ENCODE results near the gene ZNF652.

The ZNF652 gene

DNA sequence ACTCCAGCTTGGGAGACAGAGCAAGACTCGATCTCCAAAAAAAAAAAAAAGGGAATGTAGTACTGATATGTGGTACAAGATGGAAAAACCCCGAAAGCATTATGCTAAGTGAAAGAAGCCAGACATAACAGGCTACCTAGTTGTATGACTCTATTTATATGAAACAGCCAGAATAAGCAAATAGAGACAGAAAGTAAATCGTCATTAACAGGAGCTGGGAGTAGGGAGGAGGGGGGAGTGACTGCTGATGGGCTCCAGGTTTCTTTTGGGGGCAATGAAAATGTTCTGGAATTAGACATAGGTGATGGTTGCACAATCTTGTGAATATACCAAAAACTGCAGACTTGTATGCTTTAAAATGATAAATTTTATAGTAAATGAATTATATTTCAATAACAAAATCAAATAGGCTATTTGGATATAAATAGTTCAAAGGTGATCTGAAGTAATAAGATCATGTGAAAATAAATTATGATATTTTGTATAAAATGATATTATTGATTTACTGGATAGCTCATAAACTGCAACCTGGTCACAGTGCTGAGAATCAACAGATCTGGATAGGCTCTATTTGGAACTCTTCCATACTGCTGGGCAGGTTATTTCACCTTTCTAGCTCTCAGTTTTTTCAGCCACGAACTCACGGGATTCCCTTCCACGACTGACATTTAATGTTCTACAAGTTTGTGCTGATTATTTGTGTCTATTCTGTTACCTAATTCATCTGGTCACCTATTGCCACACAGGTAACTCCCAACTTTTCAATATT lies 27.1 kb downstream of the ZNF652 start:
- Histone ChIP-seq H3K4me1 (ENCODE audit: control insufficient read depth, insufficient read depth, low read length) (peaks cover 8% of the 10 kb centered on the region), H3K9me3 (ENCODE audit: control insufficient read depth, low read length) (no peaks in the 10 kb centered on the region), H3K27me3 (replicated peaks; ENCODE audit: control insufficient read depth, insufficient read depth, low read length) (no peaks in the 10 kb centered on the region), H3K9ac (ENCODE audit: low read length) (no peak overlapping the region), H3K36me3 (ENCODE audit: control insufficient read depth, insufficient read depth, low read length, severe bottlenecking) (no peaks in the 10 kb centered on the region), H3K4me3 (ENCODE audit: low read length) (no peak overlapping the region)
- DNase-seq (ENCODE audit: low read depth), result no peak

DNA sequence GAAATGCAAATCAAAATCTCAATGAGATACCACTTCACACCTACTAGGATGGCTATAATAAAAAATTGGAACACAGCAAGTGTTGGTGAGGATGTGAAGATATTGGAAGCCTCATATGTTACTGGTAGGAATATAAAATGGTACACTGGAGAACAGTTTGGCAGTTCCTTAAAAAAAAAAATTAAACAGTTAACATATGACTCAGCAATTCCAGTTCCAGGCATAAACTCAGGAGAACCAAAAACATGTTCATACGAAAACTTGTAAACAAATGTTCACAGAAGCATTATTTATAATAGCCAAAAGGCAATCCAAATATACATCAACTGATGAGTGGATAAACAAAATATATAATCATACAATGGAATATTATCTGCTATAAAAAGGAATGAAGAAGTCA lies 28.2 kb downstream of the ZNF652 start:
- peak; percentile 39 for DNase-seq (ENCODE audit: low read depth)
- Histone ChIP-seq H3K36me3 (ENCODE audit: control insufficient read depth, insufficient read depth, low read length, severe bottlenecking) (no peaks in the 10 kb centered on the region), H3K27me3 (replicated peaks; ENCODE audit: control insufficient read depth, insufficient read depth, low read length) (no peaks in the 10 kb centered on the region), H3K4me3 (ENCODE audit: low read length) (no peak overlapping the region), H3K9me3 (ENCODE audit: control insufficient read depth, low read length) (no peaks in the 10 kb centered on the region), H3K4me1 (ENCODE audit: control insufficient read depth, insufficient read depth, low read length) (peaks cover 8% of the 10 kb centered on the region), H3K9ac (ENCODE audit: low read length) (no peak overlapping the region)

DNA sequence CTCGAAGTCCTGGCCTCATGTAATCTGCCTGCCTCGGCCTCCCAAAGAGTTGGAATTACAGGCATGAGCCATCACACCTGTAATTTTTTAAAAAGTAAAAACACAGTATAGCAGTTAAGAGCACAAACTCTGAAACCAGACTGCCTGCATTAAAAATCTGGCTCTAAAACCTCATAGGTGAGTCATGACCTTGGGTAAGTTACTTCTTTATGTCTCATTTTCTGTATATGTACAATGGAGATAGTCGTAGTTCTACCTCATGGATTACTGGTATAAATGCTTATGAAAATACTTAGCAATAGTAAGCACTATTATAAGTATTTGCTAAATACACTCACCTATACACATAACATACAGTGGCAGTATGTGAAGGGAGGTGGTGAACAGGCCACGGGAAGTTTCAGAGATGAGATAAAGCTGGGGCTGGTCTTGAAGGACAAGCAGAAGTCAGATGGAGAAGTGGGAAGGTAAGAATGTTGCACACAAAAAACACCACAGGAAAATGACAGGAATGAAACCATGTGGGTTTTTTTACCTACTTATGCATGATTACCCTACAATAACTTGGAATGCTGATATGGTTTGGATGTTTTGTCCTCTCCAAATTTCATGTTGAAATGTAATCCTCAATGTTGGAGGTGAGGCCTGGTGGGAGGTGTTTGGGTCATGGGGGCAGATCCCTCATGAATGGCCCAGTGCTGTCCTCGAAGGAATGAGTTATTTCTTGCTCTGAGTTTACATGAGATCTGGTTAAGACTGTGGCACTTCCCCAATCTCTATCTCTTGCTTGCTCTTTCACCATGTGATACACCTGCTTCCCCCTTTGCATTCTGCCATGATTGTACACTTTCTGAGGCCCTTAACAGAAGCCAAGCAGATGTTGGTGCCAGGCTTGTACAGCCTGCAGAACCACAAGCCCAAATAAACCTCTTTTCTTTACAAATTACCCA lies 33.9 kb downstream of the ZNF652 start:
- DNase-seq (ENCODE audit: low read depth), result peak; percentile 7
- Histone ChIP-seq H3K4me1 (ENCODE audit: control insufficient read depth, insufficient read depth, low read length) (no peaks in the 10 kb centered on the region), H3K36me3 (ENCODE audit: control insufficient read depth, insufficient read depth, low read length, severe bottlenecking) (no peaks in the 10 kb centered on the region), H3K27me3 (replicated peaks; ENCODE audit: control insufficient read depth, insufficient read depth, low read length) (no peaks in the 10 kb centered on the region), H3K4me3 (ENCODE audit: low read length) (no peak overlapping the region), H3K9ac (ENCODE audit: low read length) (no peak overlapping the region), H3K9me3 (ENCODE audit: control insufficient read depth, low read length) (no peaks in the 10 kb centered on the region)

DNA sequence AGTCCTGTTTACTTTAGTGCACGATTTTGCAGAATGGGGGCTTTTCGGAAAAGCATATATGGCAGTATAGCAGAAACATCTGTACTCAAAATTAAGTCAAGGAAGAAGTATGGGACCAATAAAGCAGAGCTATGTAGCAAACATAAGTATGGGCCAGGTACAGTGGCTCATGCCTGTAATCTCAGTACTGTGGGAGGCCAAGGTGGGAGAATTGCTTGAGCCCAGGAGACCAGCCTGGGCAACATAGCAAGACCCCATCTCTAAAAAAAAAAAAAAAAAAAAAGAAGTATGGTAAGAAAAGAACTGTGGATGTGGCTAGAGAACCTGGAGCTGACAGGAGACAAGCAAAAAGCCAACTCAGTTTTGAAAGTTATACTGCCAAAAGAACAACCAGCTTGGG lies 36.1 kb downstream of the ZNF652 start:
- DNase-seq (ENCODE audit: low read depth), result no peak
- no peaks in the 10 kb centered on the region for H3K27me3 ChIP-seq (replicated peaks; ENCODE audit: control insufficient read depth, insufficient read depth, low read length)
- H3K9ac ChIP-seq (ENCODE audit: low read length), result no peak overlapping the region
- no peak overlapping the region for H3K4me3 ChIP-seq (ENCODE audit: low read length)
- H3K36me3 ChIP-seq (ENCODE audit: control insufficient read depth, insufficient read depth, low read length, severe bottlenecking), result no peaks in the 10 kb centered on the region
- H3K9me3 ChIP-seq (ENCODE audit: control insufficient read depth, low read length), result no peaks in the 10 kb centered on the region
- no peaks in the 10 kb centered on the region for H3K4me1 ChIP-seq (ENCODE audit: control insufficient read depth, insufficient read depth, low read length)

DNA sequence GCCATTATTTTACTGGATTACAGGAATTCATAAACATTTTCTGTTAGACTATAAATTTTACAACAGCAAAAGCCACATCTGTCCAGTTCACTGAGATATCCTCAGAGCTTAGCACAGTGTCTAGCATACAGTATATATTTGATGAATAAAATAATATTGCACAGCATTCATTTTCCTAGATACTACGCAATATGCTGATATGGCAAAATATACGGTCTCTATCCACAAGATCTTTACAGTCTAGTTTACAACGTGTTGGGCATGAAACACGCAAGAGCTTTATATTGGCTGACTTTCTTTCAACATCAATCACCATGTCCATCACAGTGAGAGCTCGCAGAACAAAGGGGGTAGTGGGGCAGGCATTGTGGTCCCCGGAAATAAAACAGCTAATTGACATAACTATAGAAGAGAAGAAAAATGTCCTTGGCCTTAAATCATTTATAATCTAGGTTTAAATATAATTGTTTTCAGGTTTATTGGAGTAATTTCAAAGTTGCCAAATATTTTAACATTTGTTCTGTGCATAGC lies 43.5 kb downstream of the ZNF652 start:
- DNase-seq (ENCODE audit: low read depth), result no peak
- H3K27me3 ChIP-seq (replicated peaks; ENCODE audit: control insufficient read depth, insufficient read depth, low read length), result no peaks in the 10 kb centered on the region
- no peaks in the 10 kb centered on the region for H3K36me3 ChIP-seq (ENCODE audit: control insufficient read depth, insufficient read depth, low read length, severe bottlenecking)
- peaks cover 17% of the 10 kb centered on the region for H3K4me1 ChIP-seq (ENCODE audit: control insufficient read depth, insufficient read depth, low read length)
- H3K9ac ChIP-seq (ENCODE audit: low read length), result no peak overlapping the region
- H3K4me3 ChIP-seq (ENCODE audit: low read length), result no peak overlapping the region
- no peaks in the 10 kb centered on the region for H3K9me3 ChIP-seq (ENCODE audit: control insufficient read depth, low read length)

DNA sequence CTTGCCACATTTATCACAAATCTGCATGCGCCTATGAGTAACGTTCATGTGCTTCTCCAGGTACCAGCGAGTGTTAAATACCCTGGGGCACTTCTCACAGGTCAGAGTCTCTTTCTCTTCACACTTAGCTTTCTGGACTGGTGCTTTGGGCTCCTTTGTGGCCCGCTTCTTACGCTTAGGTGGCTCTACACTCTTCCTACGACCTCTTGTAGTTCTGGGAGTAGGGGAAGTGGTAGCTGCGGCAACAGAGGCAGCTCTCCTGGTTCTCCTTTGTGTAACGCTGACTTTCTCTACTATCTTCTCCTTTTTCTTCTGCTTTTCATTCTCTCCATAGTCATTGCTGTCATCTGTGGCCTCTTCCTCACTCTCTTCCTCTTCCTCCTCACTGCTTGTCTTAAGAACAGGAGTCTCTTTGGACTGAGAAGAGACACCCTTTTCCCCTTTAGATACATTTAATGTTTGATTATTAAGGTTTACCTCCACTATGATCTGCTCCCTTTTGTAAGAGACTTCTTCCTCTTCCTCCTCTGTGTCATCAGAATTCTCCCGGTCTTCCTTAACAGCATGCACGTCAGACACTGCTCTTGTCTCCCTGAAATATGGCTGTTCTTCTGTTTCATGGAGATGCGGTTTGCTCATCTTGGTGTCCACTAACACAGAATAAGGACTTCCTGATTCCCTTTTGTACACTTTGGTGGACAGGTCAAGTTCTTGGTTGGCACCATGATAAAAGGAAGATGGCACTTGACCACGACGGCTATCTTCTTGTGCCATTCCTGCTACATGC lies 45.0 kb downstream of the ZNF652 start:
- no peak overlapping the region for H3K9ac ChIP-seq (ENCODE audit: low read length)
- H3K27me3 ChIP-seq (replicated peaks; ENCODE audit: control insufficient read depth, insufficient read depth, low read length), result no peaks in the 10 kb centered on the region
- H3K9me3 ChIP-seq (ENCODE audit: control insufficient read depth, low read length), result no peaks in the 10 kb centered on the region
- H3K4me1 ChIP-seq (ENCODE audit: control insufficient read depth, insufficient read depth, low read length), result peaks cover 17% of the 10 kb centered on the region
- H3K4me3 ChIP-seq (ENCODE audit: low read length), result no peak overlapping the region
- DNase-seq (ENCODE audit: low read depth), result no peak
- peaks cover 4% of the 10 kb centered on the region for H3K36me3 ChIP-seq (ENCODE audit: control insufficient read depth, insufficient read depth, low read length, severe bottlenecking)

DNA sequence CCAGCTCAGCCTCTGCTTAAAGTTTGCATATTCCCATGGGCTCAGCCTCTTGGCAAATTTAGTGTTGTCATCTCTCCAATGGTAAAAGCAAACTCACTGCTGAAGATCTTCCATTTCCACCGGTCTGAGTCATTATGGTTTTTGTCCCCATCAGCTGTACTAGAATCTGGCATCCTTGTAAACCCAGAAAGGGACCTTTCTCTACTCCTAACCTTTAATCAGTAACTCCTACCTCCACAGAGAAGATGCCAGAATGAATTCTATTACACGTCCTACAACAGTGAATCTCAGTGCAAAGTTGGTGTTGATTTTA lies 45.8 kb downstream of the ZNF652 start:
- peaks cover 17% of the 10 kb centered on the region for H3K4me1 ChIP-seq (ENCODE audit: control insufficient read depth, insufficient read depth, low read length)
- no peak for DNase-seq (ENCODE audit: low read depth)
- H3K27me3 ChIP-seq (replicated peaks; ENCODE audit: control insufficient read depth, insufficient read depth, low read length), result no peaks in the 10 kb centered on the region
- no peak overlapping the region for H3K9ac ChIP-seq (ENCODE audit: low read length)
- H3K4me3 ChIP-seq (ENCODE audit: low read length), result no peak overlapping the region
- H3K36me3 ChIP-seq (ENCODE audit: control insufficient read depth, insufficient read depth, low read length, severe bottlenecking), result peaks cover 11% of the 10 kb centered on the region
- H3K9me3 ChIP-seq (ENCODE audit: control insufficient read depth, low read length), result no peaks in the 10 kb centered on the region

DNA sequence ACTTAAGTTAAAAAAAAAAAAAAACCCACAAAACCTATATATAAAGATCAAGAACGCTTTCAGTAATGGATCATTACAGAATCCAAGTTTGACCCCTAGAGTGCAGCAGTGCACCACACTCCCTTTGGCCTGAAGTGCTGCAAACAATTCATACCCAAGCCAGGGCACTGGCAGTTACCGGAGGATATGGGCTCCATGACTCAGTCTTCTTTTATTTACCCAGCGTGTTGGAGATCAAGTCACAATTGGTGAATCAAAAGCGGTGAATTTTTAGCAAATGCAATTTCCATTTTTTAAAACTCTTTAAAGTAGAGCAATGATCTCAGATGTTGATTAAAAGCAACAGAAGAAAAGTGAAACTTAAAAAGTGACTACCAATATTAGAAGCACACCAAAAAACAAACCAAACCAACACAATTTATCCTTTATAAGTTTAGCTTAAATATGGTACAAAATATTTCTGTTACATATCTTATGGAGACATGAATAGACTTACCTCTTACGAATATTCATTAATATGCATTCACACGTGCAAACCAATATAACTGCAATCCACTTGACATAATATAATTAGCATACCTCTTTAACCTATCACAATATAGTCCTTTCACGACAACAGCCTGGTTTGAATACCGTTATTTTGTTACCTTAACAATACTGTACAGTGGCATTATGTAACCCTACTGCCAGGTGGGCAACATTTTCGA lies 46.3 kb downstream of the ZNF652 start:
- no peaks in the 10 kb centered on the region for H3K27me3 ChIP-seq (replicated peaks; ENCODE audit: control insufficient read depth, insufficient read depth, low read length)
- peaks cover 12% of the 10 kb centered on the region for H3K36me3 ChIP-seq (ENCODE audit: control insufficient read depth, insufficient read depth, low read length, severe bottlenecking)
- H3K9me3 ChIP-seq (ENCODE audit: control insufficient read depth, low read length), result no peaks in the 10 kb centered on the region
- H3K9ac ChIP-seq (ENCODE audit: low read length), result no peak overlapping the region
- peak; percentile 94 for DNase-seq (ENCODE audit: low read depth)
- peaks cover 17% of the 10 kb centered on the region for H3K4me1 ChIP-seq (ENCODE audit: control insufficient read depth, insufficient read depth, low read length)
- peak overlapping the region; percentile 58 for H3K4me3 ChIP-seq (ENCODE audit: low read length)

DNA sequence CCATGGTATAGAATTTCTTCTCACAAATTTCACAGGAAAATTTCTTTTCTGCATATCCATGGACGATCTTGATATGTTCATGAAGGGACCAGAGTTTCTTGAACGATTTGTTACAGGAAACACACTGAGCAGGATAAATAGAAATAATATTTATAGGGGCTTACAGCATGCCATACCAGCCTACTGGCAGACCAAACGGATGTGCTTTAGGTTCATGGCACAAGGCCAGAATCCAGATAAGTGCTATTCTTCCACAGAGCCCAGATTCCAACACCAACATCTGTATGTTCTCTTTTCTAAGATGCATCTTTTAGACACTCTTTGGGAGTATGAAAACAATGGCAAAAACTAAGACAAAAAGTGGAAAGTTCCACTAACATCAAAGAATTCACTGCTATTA lies 49.3 kb downstream of the ZNF652 start:
- no peaks in the 10 kb centered on the region for H3K9me3 ChIP-seq (ENCODE audit: control insufficient read depth, low read length)
- H3K4me3 ChIP-seq (ENCODE audit: low read length), result no peak overlapping the region
- H3K27me3 ChIP-seq (replicated peaks; ENCODE audit: control insufficient read depth, insufficient read depth, low read length), result no peaks in the 10 kb centered on the region
- H3K36me3 ChIP-seq (ENCODE audit: control insufficient read depth, insufficient read depth, low read length, severe bottlenecking), result peaks cover 12% of the 10 kb centered on the region
- no peak overlapping the region for H3K9ac ChIP-seq (ENCODE audit: low read length)
- no peak for DNase-seq (ENCODE audit: low read depth)
- H3K4me1 ChIP-seq (ENCODE audit: control insufficient read depth, insufficient read depth, low read length), result peaks cover 16% of the 10 kb centered on the region

DNA sequence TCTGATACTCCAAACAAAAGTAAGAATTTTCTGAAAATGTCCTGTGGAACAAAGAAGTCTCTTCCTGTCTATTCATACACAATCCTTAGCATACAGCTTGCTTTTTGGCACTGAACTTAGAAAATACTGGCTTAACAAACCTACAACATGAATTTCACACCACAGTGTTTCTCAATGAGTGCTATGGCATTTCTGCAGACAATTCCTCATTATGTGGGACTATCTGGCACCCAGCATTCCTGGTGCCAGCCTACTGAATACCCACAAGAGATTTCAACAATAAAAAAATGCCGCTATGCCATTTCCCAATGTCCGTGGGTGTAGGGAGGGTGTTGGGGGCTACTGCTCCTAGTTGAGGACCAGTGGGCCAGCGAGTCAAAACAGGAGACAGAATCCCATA lies 62.1 kb downstream of the ZNF652 start:
- no peaks in the 10 kb centered on the region for H3K27me3 ChIP-seq (replicated peaks; ENCODE audit: control insufficient read depth, insufficient read depth, low read length)
- H3K4me3 ChIP-seq (ENCODE audit: low read length), result no peak overlapping the region
- H3K36me3 ChIP-seq (ENCODE audit: control insufficient read depth, insufficient read depth, low read length, severe bottlenecking), result peaks cover 26% of the 10 kb centered on the region
- no peak for DNase-seq (ENCODE audit: low read depth)
- H3K9me3 ChIP-seq (ENCODE audit: control insufficient read depth, low read length), result no peaks in the 10 kb centered on the region
- H3K4me1 ChIP-seq (ENCODE audit: control insufficient read depth, insufficient read depth, low read length), result no peaks in the 10 kb centered on the region
- no peak overlapping the region for H3K9ac ChIP-seq (ENCODE audit: low read length)

Data from adipocyte (in vitro differentiated cells).